CD4-positive, alpha-beta memory T cell (primary cell): ENCODE results near the gene TULP3. TPM values are rescaled to one million over a fixed set of nuclear protein-coding genes. Genes with fewer than 3 reads are reported as not detected.

Experiments used
- CTCF ChIA-PET: fragments of 350-600 bp; sonication (Branson Sonifier 250); formaldehyde crosslinking; loops from one replicate; lab custom pipeline; 2021; ENCODE audit warnings: inconsistent platforms; ENCODE audit not compliant: partially characterized antibody; lab: Charles Lee
- POLR2A ChIA-PET: fragments of 350-600 bp; sonication (Branson Sonifier 250); formaldehyde crosslinking; loops from one replicate; lab custom pipeline; 2021; ENCODE audit not compliant: partially characterized antibody; lab: Charles Lee
- DNase-seq, 5 donors: peaks; one replicate each; pipeline versions ENCODE4 v3.0.0 to v3.0.0-alpha.2; 2020 to 2022; ENCODE audit warnings: mixed read lengths in 1 of 5
- H3K27ac ChIP-seq: one replicate; pipeline ENCODE4 v1.7.0; 2013; ENCODE audit warnings: low read depth, low read length
- H3K27me3 ChIP-seq: 2 replicates; pipeline ENCODE4 v1.7.0; 2013; ENCODE audit warnings: mild to moderate bottlenecking, low read length, moderate library complexity; ENCODE audit not compliant: insufficient read depth
- H3K36me3 ChIP-seq: 2 replicates; pipeline ENCODE4 v1.7.0; 2013; ENCODE audit warnings: mild to moderate bottlenecking, low read length, moderate library complexity; ENCODE audit not compliant: insufficient read depth
- H3K4me1 ChIP-seq: 2 replicates; pipeline ENCODE4 v1.7.0; 2013; ENCODE audit warnings: mild to moderate bottlenecking, low read length, moderate library complexity; ENCODE audit not compliant: insufficient read depth
- H3K4me3 ChIP-seq, 2 donors: one replicate each; pipeline ENCODE4 v1.7.0; 2013; ENCODE audit warnings: low read length in 2 of 2, mild to moderate bottlenecking in 1 of 2
- H3K9me3 ChIP-seq, 2 donors: one replicate each; pipeline ENCODE4 v1.7.0; 2013; ENCODE audit warnings: low read length in 2 of 2, control low read depth in 1 of 2; ENCODE audit not compliant: control insufficient read depth in 1 of 2
- H3K27ac Mint-ChIP-seq, 7 donors: one replicate each; pipeline ENCODE4 v1.8.0; 2020 to 2021; ENCODE audit warnings: mixed read lengths in 7 of 7, mild to moderate bottlenecking in 6 of 7, inconsistent platforms in 3 of 7, moderate library complexity in 3 of 7
- H3K27me3 Mint-ChIP-seq, 2 donors: one replicate each; pipeline ENCODE4 v1.8.0; 2020 to 2021; ENCODE audit warnings: mixed read lengths in 2 of 2
- H3K36me3 Mint-ChIP-seq, 2 donors: one replicate each; pipeline ENCODE4 v1.8.0; 2020 to 2021; ENCODE audit warnings: mixed read lengths in 2 of 2, inconsistent platforms in 1 of 2, mild to moderate bottlenecking in 1 of 2
- H3K4me1 Mint-ChIP-seq, 4 donors: one replicate each; pipeline ENCODE4 v1.8.0; 2020 to 2021; ENCODE audit warnings: mixed read lengths in 4 of 4, mild to moderate bottlenecking in 1 of 4
- H3K4me3 Mint-ChIP-seq, 8 donors: one replicate each; pipeline ENCODE4 v1.8.0; 2020 to 2021; ENCODE audit warnings: mixed read lengths in 8 of 8, mild to moderate bottlenecking in 7 of 8, moderate library complexity in 6 of 8, inconsistent platforms in 3 of 8
- H3K9me3 Mint-ChIP-seq, 8 donors: one replicate each; pipeline ENCODE4 v1.8.0; 2020 to 2021; ENCODE audit warnings: mixed read lengths in 8 of 8, mild to moderate bottlenecking in 5 of 8, inconsistent platforms in 3 of 8, moderate library complexity in 1 of 8
- intact Hi-C: fragments of 100-400 bp; cut with micrococcal nuclease; formaldehyde crosslinking; loops from one replicate; pipeline ENCODE4 v1.15.1; 2023
- polyA plus RNA-seq, 2 donors: library from polyadenylated mRNA; unstranded; fragments of 300-500 nt; fragmentation: Illumina TruSeq; gene quantifications; one replicate each; pipeline ENCODE4 v1.2.3, GENCODE V29; 2021
- total RNA-seq, 2 experiments: library from RNA; stranded (reverse); gene quantifications; one replicate each; pipeline ENCODE4 v1.2.3, GENCODE V29; 2021

Gene TULP3
- total and polyA plus RNA-seq, 4 experiments from 2014 or later: 6.7 to 10.0 (median 8.8) TPM

DNA sequence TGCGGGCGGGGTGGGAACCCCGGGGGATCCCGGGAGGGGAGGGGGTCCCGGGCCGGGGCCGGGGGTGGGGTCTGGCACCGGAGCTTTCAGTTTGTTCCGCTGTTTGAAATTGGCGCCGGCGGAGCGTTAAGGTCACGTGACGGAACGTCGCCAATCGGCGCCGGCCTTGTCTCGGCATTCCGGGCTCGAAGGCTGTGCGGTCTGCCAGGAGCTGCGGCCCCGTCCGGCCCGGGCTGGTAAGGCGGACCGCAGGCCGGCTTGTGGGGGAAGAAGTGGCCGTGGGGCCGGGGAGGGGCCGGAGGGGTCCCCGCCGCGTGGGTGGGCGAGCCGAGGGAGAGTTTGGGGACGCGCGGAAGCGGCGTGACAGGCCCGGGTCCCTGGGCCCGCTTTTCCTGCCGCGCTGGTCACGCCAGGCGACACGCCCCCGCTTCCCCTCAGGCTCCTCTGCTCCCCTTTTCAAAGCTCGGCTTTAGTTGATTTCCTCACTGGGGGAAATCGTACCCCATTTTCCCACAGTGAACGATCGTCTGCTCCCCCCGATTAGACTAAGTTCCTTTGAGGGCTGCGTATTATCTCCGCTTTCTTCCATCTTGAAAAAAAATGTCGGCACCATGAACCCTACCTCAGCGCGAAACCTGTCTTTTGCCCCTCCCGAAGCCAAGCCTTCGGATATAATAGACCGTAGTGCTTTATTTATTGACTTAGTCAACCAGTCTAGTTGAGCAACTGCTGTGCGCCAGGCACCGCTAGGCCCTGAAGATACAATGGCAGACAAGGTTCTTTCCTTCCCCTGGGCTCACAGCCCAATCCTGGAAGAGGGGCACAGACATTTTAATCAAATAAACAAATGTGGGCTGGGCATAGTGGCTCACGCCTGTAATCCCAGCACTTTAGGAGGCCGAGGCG lies 13.4 kb upstream of the TULP3 start, which contains the start of the genes FOXM1 and RHNO1:
Gene FOXM1, minus strand, starts transcription at position 128 of the 906 bp plus-strand sequence. CDS start 2,696 bp downstream, outside the sequence.
Gene RHNO1, plus strand, starts transcription at position 177 of the 906 bp plus-strand sequence. CDS start 8,144 bp downstream, outside the sequence.
- Histone ChIP-seq H3K4me1 (peaks cover 38% of the 10 kb centered on the region), H3K27me3 (no peaks in the 10 kb centered on the region), H3K27ac (peak within 1 kb of the TSS; percentile 96), H3K4me3 (peak within 1 kb of the TSS; percentile 92 to 98), H3K9me3 (no peaks in the 10 kb centered on the region), H3K36me3 (no peaks in the 10 kb centered on the region)
- Mint-ChIP-seq H3K9me3 (no peaks in the 10 kb centered on the region), H3K36me3 (peaks cover 0 to 17% of the 10 kb centered on the region in 2 donors), H3K27ac (peak within 1 kb of the TSS; percentile 98 to 100 (median 99)), H3K27me3 (no peaks in the 10 kb centered on the region), H3K4me1 (peaks cover 25 to 44% (median 33%) of the 10 kb centered on the region in 4 donors), H3K4me3 (peak within 1 kb of the TSS; percentile 97 to 100 (median 99))
- ChIA-PET CTCF (interaction anchor here (1.1 to 1.6 kb wide), 3 partner anchors 8 to 196 kb away, joined by 3 to 9 read pairs (median 7); no protein-coding TSS in a partner anchor), POLR2A (interaction anchor here (0.6 to 3.5 kb wide), 13 partner anchors 8 to 186 kb away, joined by 3 to 52 read pairs (median 4); partner anchors contain the start of genes FKBP4, ITFG2 and TULP3)
- intact Hi-C loops: loop anchor here (1.0 to 5.0 kb wide), 5 partner anchors 13 to 1186 kb away; partner anchors contain the start of genes ADIPOR2, FKBP4, ITFG2 and TULP3
- peak; percentile 88 to 92 (median 89) for DNase-seq

GRCh38 chr12:2877953-2878732 lies 12.5 kb upstream of the TULP3 start:
- no peaks in the 10 kb centered on the region for H3K36me3 ChIP-seq
- no peaks in the 10 kb centered on the region for H3K27me3 ChIP-seq
- no peak for DNase-seq
- Mint-ChIP-seq H3K36me3 (peaks cover 0 to 17% of the 10 kb centered on the region in 2 donors), H3K27me3 (no peaks in the 10 kb centered on the region), H3K4me1 (peaks cover 25 to 44% (median 34%) of the 10 kb centered on the region in 4 donors), H3K9me3 (no peaks in the 10 kb centered on the region), H3K4me3 (peak overlapping the region; percentile 97 to 100 (median 99)), H3K27ac (peak overlapping the region; percentile 98 to 100 (median 99))
- peak overlapping the region; percentile 92 to 98 for H3K4me3 ChIP-seq
- CTCF ChIA-PET: interaction anchor here (1.0 to 1.6 kb wide), 3 partner anchors 9 to 195 kb away, joined by 3 to 9 read pairs (median 3); partner anchors contain the start of gene TULP3
- peak overlapping the region; percentile 96 for H3K27ac ChIP-seq
- H3K9me3 ChIP-seq: no peaks in the 10 kb centered on the region
- intact Hi-C loops: loop anchor here (1.0 to 5.0 kb wide), 5 partner anchors 12 to 1187 kb away; partner anchors contain the start of genes ADIPOR2, FKBP4, ITFG2 and TULP3
- peaks cover 38% of the 10 kb centered on the region for H3K4me1 ChIP-seq
- POLR2A ChIA-PET: interaction anchor here (1.2 to 3.5 kb wide), 8 partner anchors 7 to 187 kb away, joined by 3 to 52 read pairs (median 11); partner anchors contain the start of genes ITFG2 and TULP3

- no peaks in the 10 kb centered on the region for H3K36me3 ChIP-seq
- peaks cover under 1 to 21% of the 10 kb centered on the region in 2 donors for H3K36me3 Mint-ChIP-seq
- peak overlapping the region in 6 of 8 donors; percentile 34 to 99 (median 60) for H3K4me3 Mint-ChIP-seq
- ChIA-PET CTCF (interaction anchor here (0.8 kb wide), 1 partner anchor 95 kb away, joined by 3 read pairs; no protein-coding TSS in a partner anchor), POLR2A (interaction anchor here (1.1 to 1.6 kb wide), 2 partner anchors 11 to 67 kb away, joined by 3 read pairs; partner anchors contain the start of genes ITFG2 and TULP3)
- H3K27ac Mint-ChIP-seq: peak overlapping the region in 4 of 7 donors; percentile 12 to 98 (median 61)
- H3K4me1 Mint-ChIP-seq: peaks cover 28 to 48% (median 37%) of the 10 kb centered on the region in 4 donors
- H3K27me3 ChIP-seq: no peaks in the 10 kb centered on the region
- no peak overlapping the region for H3K4me3 ChIP-seq
- DNase-seq: no peak
- no peaks in the 10 kb centered on the region for H3K9me3 ChIP-seq
- no peaks in the 10 kb centered on the region for H3K27me3 Mint-ChIP-seq
- H3K4me1 ChIP-seq: peaks cover 38% of the 10 kb centered on the region
- no peak overlapping the region for H3K27ac ChIP-seq
- H3K9me3 Mint-ChIP-seq: no peaks in the 10 kb centered on the region
- intact Hi-C loops: loop anchor here (5.0 kb wide), 1 partner anchor 188 kb away; no protein-coding TSS in a partner anchor
Observed at GRCh38 chr12:2879853-2880252, 10.8 kb upstream of the TULP3 start.

DNA sequence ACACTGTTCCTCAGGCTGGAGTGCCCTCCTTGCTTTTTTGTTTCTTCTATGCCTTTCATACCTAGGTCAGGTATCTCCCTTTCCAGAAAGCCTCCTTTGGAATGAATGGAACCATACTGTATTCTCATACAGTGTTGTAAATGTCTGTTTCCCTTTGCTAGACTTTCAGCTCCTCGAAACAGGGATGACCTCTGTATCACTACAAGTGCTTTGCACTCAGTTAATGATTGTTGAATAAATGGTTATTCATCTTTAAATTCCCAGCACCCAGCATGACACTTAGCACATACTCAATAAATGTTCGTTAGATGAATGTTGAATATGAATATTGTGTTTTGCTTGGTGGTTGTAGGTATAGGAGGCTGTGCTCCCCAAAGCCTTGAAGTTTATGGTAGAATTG lies 5.9 kb upstream of the TULP3 start:
- CTCF ChIA-PET: interaction anchor here (0.8 to 3.0 kb wide), 8 partner anchors 8 to 390 kb away, joined by 3 to 14 read pairs (median 4); partner anchors contain the start of genes FOXM1, RHNO1 and TEX52
- peak overlapping the region in 3 of 7 donors; percentile 2 to 78 (median 71) for H3K27ac Mint-ChIP-seq
- intact Hi-C loops: no loop called here
- H3K36me3 ChIP-seq: no peaks in the 10 kb centered on the region
- no peak for DNase-seq
- H3K9me3 ChIP-seq: no peaks in the 10 kb centered on the region
- no peaks in the 10 kb centered on the region for H3K27me3 Mint-ChIP-seq
- peaks cover 10 to 26% of the 10 kb centered on the region in 2 donors for H3K36me3 Mint-ChIP-seq
- no peaks in the 10 kb centered on the region for H3K9me3 Mint-ChIP-seq
- no peaks in the 10 kb centered on the region for H3K27me3 ChIP-seq
- H3K4me1 Mint-ChIP-seq: peaks cover 12 to 29% (median 21%) of the 10 kb centered on the region in 4 donors
- H3K4me3 Mint-ChIP-seq: peak overlapping the region in 1 of 8 donors; percentile 24
- peaks cover 15% of the 10 kb centered on the region for H3K4me1 ChIP-seq
- H3K4me3 ChIP-seq: no peak overlapping the region
- POLR2A ChIA-PET: interaction anchor here (0.9 to 1.5 kb wide), 2 partner anchors 8 to 9 kb away, joined by 4 to 7 read pairs; partner anchors contain the start of genes FOXM1 and RHNO1
- no peak overlapping the region for H3K27ac ChIP-seq

- ChIA-PET POLR2A (interaction anchor here (2.5 kb wide), 1 partner anchor 9 kb away, joined by 11 read pairs; the partner anchor contains the start of genes FOXM1 and RHNO1), CTCF (interaction anchor here (0.7 to 3.0 kb wide), 7 partner anchors 8 to 156 kb away, joined by 3 to 14 read pairs (median 4); no protein-coding TSS in a partner anchor)
- Histone ChIP-seq H3K4me3 (no peak overlapping the region), H3K4me1 (peaks cover 15% of the 10 kb centered on the region), H3K27ac (no peak overlapping the region), H3K9me3 (no peaks in the 10 kb centered on the region), H3K27me3 (no peaks in the 10 kb centered on the region), H3K36me3 (no peaks in the 10 kb centered on the region)
- Mint-ChIP-seq H3K36me3 (peaks cover 10 to 28% of the 10 kb centered on the region in 2 donors), H3K4me1 (peaks cover 15 to 40% (median 27%) of the 10 kb centered on the region in 4 donors), H3K9me3 (peaks cover 0 to 4% (median 0%) of the 10 kb centered on the region in 8 donors), H3K4me3 (no peak overlapping the region), H3K27ac (no peak overlapping the region), H3K27me3 (peaks cover 0 to 2% of the 10 kb centered on the region in 2 donors)
- intact Hi-C loops: loop anchor here (2.0 kb wide), 1 partner anchor 154 kb away; no protein-coding TSS in a partner anchor
- DNase-seq: no peak
Observed at GRCh38 chr12:2886768-2887450, 3.8 kb upstream of the TULP3 start.
